ENCODE measurements around the gene TNFRSF1A. TPM values are rescaled to one million over a fixed set of nuclear protein-coding genes. Genes with fewer than 3 reads are reported as not detected.
A peak's percentile ranks its signal among the peaks of the same experiment; 100 is the strongest.

The TNFRSF1A gene
- total and polyA plus RNA-seq, 2 of the 13 experiments (the other 11 are each of a cell fraction or from before 2014, with no cell fraction given): 41.5 to 61.2 TPM

DNA sequence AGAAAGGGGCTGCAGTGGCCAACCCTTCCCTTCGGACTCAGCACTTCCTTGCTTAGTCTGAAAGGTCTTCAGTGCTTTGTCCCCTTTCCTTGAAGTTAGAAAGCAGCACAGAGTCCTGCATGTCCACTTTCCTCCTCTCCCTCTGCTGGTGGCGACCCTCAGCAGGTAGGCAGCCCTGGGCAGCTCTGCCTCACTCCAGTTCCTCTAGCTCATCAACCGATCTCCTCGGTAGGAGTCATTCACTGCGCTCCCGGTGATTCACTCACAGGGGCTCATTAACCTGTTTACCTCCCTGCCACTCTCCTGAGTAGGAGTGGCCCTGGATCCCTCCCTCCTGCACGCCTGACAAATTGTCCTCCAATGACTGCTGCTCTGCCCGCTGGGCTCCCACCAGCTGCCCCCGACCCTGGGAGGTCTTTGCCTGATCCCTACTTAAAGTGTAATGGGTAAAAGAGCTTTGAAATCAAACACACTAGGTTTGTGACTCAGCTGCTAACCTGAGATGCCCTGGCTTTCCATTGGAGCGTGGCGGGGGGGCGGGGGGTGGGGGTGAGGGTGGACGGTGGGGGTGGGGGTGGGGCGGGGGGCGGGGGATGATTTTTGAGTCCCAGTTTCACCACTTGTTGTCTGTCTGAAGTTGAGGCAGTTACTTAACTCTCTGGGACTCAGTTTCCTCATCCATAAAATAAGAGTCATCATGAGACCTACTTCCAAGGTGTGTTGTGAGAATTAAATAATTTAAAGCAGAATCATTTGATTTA is 29.3 kb upstream of the TNFRSF1A start (continued):
- TF ChIP-seq, protein P1, sequence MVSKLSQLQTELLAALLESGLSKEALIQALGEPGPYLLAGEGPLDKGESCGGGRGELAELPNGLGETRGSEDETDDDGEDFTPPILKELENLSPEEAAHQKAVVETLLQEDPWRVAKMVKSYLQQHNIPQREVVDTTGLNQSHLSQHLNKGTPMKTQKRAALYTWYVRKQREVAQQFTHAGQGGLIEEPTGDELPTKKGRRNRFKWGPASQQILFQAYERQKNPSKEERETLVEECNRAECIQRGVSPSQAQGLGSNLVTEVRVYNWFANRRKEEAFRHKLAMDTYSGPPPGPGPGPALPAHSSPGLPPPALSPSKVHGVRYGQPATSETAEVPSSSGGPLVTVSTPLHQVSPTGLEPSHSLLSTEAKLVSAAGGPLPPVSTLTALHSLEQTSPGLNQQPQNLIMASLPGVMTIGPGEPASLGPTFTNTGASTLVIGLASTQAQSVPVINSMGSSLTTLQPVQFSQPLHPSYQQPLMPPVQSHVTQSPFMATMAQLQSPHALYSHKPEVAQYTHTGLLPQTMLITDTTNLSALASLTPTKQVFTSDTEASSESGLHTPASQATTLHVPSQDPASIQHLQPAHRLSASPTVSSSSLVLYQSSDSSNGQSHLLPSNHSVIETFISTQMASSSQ (IDR thresholded peaks at IDR 0.05; ENCODE audit: low read depth): peak; percentile 41; the same call in 1 of the 2 replicates
- TF ChIP-seq, protein P1 (CRISPR knock-in tag; IDR thresholded peaks at IDR 0.05; ENCODE audit: borderline replicate concordance): no peak
- TF ChIP-seq, protein P2, sequence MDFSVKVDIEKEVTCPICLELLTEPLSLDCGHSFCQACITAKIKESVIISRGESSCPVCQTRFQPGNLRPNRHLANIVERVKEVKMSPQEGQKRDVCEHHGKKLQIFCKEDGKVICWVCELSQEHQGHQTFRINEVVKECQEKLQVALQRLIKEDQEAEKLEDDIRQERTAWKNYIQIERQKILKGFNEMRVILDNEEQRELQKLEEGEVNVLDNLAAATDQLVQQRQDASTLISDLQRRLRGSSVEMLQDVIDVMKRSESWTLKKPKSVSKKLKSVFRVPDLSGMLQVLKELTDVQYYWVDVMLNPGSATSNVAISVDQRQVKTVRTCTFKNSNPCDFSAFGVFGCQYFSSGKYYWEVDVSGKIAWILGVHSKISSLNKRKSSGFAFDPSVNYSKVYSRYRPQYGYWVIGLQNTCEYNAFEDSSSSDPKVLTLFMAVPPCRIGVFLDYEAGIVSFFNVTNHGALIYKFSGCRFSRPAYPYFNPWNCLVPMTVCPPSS (IDR thresholded peaks at IDR 0.05): no peak
- TF ChIP-seq KLF9 (CRISPR knock-in tag; IDR thresholded peaks at IDR 0.05; ENCODE audit: low read depth) (no peak), HNF4A (CRISPR knock-in tag; IDR thresholded peaks at IDR 0.05) (peak; percentile 37; the same call in 1 of the 2 replicates), ZFX (CRISPR knock-in tag; IDR thresholded peaks at IDR 0.05; ENCODE audit: low read depth) (peak; percentile 22; the same call in 1 of the 2 replicates), ZFP1 (CRISPR knock-in tag; IDR thresholded peaks at IDR 0.05) (no peak), EEA1 (CRISPR knock-in tag; IDR thresholded peaks at IDR 0.05; ENCODE audit: borderline replicate concordance) (no peak), SATB2 (CRISPR knock-in tag; IDR thresholded peaks at IDR 0.05) (no peak), MEF2D (CRISPR knock-in tag; IDR thresholded peaks at IDR 0.05) (no peak; the same call in 1 of the 2 replicates), KMT2A (CRISPR knock-in tag; IDR thresholded peaks at IDR 0.05) (peak; percentile 37; the same call in 1 of the 2 replicates), SRF (IDR thresholded peaks at IDR 0.05; ENCODE audit: low read depth, low read length) (no peak), ZNF550 (CRISPR knock-in tag; IDR thresholded peaks at IDR 0.05; ENCODE audit: borderline replicate concordance) (no peak), FOXK1 (CRISPR knock-in tag; IDR thresholded peaks at IDR 0.05; ENCODE audit: borderline replicate concordance, low read depth) (peak; percentile 61; the same call in 1 of the 2 replicates), RFX3 (CRISPR knock-in tag; IDR thresholded peaks at IDR 0.05) (no peak), ZBTB21 (CRISPR knock-in tag; IDR thresholded peaks at IDR 0.05) (no peak)
- TF ChIP-seq, protein P3, sequence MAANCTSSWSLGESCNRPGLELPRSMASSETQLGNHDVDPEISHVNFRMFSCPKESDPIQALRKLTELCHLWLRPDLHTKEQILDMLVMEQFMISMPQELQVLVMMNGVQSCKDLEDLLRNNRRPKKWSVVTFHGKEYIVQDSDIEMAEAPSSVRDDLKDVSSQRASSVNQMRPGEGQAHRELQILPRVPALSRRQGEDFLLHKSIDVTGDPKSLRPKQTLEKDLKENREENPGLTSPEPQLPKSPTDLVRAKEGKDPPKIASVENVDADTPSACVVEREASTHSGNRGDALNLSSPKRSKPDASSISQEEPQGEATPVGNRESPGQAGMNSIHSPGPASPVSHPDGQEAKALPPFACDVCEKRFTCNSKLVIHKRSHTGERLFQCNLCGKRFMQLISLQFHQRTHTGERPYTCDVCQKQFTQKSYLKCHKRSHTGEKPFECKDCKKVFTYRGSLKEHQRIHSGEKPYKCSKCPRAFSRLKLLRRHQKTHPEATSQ (CRISPR knock-in tag; IDR thresholded peaks at IDR 0.05; ENCODE audit: borderline replicate concordance): no peak
- TF ChIP-seq, protein P4, sequence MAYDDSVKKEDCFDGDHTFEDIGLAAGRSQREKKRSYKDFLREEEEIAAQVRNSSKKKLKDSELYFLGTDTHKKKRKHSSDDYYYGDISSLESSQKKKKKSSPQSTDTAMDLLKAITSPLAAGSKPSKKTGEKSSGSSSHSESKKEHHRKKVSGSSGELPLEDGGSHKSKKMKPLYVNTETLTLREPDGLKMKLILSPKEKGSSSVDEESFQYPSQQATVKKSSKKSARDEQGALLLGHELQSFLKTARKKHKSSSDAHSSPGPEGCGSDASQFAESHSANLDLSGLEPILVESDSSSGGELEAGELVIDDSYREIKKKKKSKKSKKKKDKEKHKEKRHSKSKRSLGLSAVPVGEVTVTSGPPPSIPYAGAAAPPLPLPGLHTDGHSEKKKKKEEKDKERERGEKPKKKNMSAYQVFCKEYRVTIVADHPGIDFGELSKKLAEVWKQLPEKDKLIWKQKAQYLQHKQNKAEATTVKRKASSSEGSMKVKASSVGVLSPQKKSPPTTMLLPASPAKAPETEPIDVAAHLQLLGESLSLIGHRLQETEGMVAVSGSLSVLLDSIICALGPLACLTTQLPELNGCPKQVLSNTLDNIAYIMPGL (CRISPR knock-in tag; IDR thresholded peaks at IDR 0.05; ENCODE audit: borderline replicate concordance in 1 of 2, low read depth in 1 of 2): peak in 1 of 2 experiments; percentile 30; a peak in 1 of 4 replicates
- TF ChIP-seq, protein P5, sequence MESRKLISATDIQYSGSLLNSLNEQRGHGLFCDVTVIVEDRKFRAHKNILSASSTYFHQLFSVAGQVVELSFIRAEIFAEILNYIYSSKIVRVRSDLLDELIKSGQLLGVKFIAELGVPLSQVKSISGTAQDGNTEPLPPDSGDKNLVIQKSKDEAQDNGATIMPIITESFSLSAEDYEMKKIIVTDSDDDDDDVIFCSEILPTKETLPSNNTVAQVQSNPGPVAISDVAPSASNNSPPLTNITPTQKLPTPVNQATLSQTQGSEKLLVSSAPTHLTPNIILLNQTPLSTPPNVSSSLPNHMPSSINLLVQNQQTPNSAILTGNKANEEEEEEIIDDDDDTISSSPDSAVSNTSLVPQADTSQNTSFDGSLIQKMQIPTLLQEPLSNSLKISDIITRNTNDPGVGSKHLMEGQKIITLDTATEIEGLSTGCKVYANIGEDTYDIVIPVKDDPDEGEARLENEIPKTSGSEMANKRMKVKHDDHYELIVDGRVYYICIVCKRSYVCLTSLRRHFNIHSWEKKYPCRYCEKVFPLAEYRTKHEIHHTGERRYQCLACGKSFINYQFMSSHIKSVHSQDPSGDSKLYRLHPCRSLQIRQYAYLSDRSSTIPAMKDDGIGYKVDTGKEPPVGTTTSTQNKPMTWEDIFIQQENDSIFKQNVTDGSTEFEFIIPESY (CRISPR knock-in tag; IDR thresholded peaks at IDR 0.05): 0 out of 2 replicates have a peak, but pooled peaks have one; percentile 44
